IPS-15b (cell line): ENCODE data around the gene POLRMT.
"Not testable (repeated sequence)": the region's sequence is repeated elsewhere in the genome, so short reads cannot be mapped to it uniquely, and the experiment has no call there.

Source experiments
- H3K27me3 ChIP-seq: one replicate; pipeline ENCODE4 v1.6.1; 2013; ENCODE audit warnings: low read length; ENCODE audit not compliant: control insufficient read depth, insufficient read depth
- H3K36me3 ChIP-seq: one replicate; pipeline ENCODE4 v1.6.1; 2013; ENCODE audit warnings: low read length; ENCODE audit not compliant: control insufficient read depth, insufficient read depth
- H3K4me1 ChIP-seq: one replicate; pipeline ENCODE4 v1.6.1; 2013; ENCODE audit warnings: mild to moderate bottlenecking, low read length; ENCODE audit not compliant: control insufficient read depth, insufficient read depth
- H3K4me3 ChIP-seq: one replicate; pipeline ENCODE4 v1.5.1; 2013; ENCODE audit warnings: low read depth, low read length
- H3K9ac ChIP-seq: one replicate; pipeline ENCODE4 v1.6.1; 2013; ENCODE audit warnings: low read depth, mild to moderate bottlenecking, low read length
- H3K9me3 ChIP-seq: one replicate; pipeline ENCODE4 v1.6.1; 2013; ENCODE audit warnings: mild to moderate bottlenecking, low read length; ENCODE audit not compliant: control insufficient read depth, insufficient read depth

POLRMT gene

GRCh38 chr19:610071-610800, 23.1 kb downstream of the POLRMT start:
- Histone ChIP-seq H3K4me3 (no peak overlapping the region), H3K9ac (no peak overlapping the region), H3K9me3 (no peaks in the 10 kb centered on the region), H3K36me3 (peaks cover 10% of the 10 kb centered on the region), H3K27me3 (no peaks in the 10 kb centered on the region), H3K4me1 (no peaks in the 10 kb centered on the region)

DNA sequence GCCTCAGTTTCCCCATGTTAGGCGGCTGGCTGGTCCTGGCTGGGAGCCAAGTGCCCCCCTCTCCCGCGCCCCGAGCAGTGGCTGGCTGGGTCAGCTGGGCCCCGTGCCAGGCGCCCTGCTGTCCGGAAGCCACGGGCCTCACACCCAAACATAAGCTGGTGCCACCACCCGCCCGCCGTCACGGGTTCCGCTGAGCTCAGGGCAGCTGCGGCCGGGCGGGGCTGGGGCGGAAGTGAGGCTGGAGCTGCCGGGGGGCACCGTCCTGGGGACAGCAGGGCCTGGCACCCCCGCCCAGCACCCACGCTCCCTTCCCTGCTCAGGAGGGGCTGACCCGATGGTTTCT, 24.4 kb downstream of the POLRMT start:
- Histone ChIP-seq H3K9me3 (no peaks in the 10 kb centered on the region), H3K27me3 (no peaks in the 10 kb centered on the region), H3K9ac (no peak overlapping the region), H3K4me1 (no peaks in the 10 kb centered on the region), H3K36me3 (peaks cover under 1% of the 10 kb centered on the region), H3K4me3 (no peak overlapping the region)

- Histone ChIP-seq H3K36me3 (no peaks in the 10 kb centered on the region), H3K4me1 (no peaks in the 10 kb centered on the region), H3K27me3 (no peaks in the 10 kb centered on the region), H3K9me3 (no peaks in the 10 kb centered on the region), H3K9ac (no peak overlapping the region), H3K4me3 (no peak overlapping the region)
These were observed 25.0 kb downstream of the POLRMT start for GRCh38 chr19:608155-609003.

DNA sequence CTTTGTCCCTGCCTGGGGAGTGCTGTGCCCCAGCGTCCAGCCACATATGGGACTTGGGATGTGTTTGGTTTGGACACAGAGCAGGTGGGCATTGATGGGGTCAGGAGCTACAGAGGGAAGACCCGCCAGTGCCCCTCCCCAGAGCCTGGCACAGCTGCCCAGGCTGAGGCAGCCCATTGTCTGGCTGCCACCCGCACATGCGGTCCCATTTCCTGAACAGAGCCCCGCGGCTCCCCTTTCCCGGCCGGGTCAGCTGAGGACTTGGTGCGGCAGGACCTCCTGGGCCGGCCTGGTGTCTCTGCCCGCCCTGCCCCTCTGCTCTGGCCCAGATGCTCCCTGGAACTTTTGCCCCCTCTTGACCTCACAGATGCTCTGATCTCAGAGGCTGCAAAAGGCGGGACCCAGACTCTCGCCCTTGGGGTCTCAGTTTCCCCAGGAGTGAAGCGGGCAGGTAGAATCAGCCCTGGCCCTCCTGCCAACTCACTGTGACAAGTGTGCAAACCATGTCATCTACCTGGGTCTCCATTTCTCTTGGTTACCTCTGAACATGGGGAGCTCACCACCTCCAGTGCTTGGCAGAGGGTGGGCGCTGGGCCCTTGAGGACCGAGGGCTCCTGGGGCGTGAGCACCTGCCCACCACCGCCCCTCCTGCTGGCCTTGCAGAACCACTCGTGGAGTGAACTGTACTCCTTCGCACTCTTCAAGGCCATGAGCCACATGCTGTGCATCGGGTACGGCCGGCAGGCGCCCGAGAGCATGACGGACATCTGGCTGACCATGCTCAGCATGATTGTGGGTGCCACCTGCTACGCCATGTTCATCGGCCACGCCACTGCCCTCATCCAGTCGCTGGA, 25.8 kb downstream of the POLRMT start:
- H3K9ac ChIP-seq, result no peak overlapping the region
- H3K9me3 ChIP-seq, result no peaks in the 10 kb centered on the region
- no peaks in the 10 kb centered on the region for H3K36me3 ChIP-seq
- H3K4me1 ChIP-seq, result no peaks in the 10 kb centered on the region
- no peak overlapping the region for H3K4me3 ChIP-seq
- H3K27me3 ChIP-seq, result no peaks in the 10 kb centered on the region

GRCh38 chr19:605061-605971, 28.0 kb downstream of the POLRMT start:
- H3K36me3 ChIP-seq, H3K9ac ChIP-seq, H3K4me1 ChIP-seq, H3K9me3 ChIP-seq, H3K27me3 ChIP-seq, H3K4me3 ChIP-seq: not testable (repeated sequence)

DNA sequence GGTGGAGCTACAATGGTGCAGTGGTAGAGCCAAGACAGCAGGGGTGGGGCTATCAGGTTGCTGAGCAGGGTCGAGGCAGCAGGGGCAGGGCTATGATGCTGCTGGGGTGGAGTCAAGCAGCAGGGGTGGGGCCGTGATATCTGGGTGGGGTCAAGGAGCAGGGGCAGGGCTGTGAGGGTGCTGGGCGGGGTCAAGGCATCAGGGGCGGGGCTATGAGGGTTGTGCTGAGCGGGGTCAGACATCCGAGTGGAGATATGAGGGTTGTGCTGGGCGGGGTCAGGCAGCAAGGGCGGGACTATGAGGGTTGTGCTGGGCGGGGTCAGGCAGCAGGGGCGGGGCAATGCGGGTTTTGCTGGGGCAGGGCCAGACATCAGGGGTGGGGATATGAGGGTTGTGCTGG, 29.0 kb downstream of the POLRMT start:
- no peak overlapping the region for H3K4me3 ChIP-seq
- no peaks in the 10 kb centered on the region for H3K9me3 ChIP-seq
- H3K36me3 ChIP-seq, result no peaks in the 10 kb centered on the region
- H3K4me1 ChIP-seq, result no peaks in the 10 kb centered on the region
- H3K9ac ChIP-seq, result no peak overlapping the region
- H3K27me3 ChIP-seq, result no peaks in the 10 kb centered on the region

DNA sequence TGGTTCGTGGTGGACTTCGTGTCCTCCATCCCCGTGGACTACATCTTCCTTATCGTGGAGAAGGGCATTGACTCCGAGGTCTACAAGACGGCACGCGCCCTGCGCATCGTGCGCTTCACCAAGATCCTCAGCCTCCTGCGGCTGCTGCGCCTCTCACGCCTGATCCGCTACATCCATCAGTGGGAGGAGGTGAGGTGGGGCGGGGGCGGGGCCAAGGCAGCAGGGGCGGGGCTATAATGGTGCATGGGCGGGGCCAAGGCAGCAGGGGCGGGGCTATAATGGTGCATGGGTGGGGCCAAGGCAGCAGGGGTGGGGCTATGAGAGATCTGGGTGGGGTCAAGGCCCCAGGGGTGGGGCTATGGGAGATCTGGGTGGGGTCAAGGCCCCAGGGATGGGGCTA, 29.6 kb downstream of the POLRMT start:
- H3K4me1 ChIP-seq, H3K9ac ChIP-seq, H3K4me3 ChIP-seq, H3K27me3 ChIP-seq, H3K9me3 ChIP-seq, H3K36me3 ChIP-seq: not testable (repeated sequence)

- H3K4me3 ChIP-seq, H3K9me3 ChIP-seq, H3K4me1 ChIP-seq, H3K36me3 ChIP-seq, H3K9ac ChIP-seq, H3K27me3 ChIP-seq: not testable (repeated sequence)
These were observed 30.1 kb downstream of the POLRMT start for GRCh38 chr19:603302-603639.

GRCh38 chr19:602391-603301, 30.7 kb downstream of the POLRMT start:
- Histone ChIP-seq H3K36me3 (no peaks in the 10 kb centered on the region), H3K4me3 (no peak overlapping the region), H3K9me3 (no peaks in the 10 kb centered on the region), H3K4me1 (no peaks in the 10 kb centered on the region), H3K27me3 (no peaks in the 10 kb centered on the region), H3K9ac (no peak overlapping the region)

DNA sequence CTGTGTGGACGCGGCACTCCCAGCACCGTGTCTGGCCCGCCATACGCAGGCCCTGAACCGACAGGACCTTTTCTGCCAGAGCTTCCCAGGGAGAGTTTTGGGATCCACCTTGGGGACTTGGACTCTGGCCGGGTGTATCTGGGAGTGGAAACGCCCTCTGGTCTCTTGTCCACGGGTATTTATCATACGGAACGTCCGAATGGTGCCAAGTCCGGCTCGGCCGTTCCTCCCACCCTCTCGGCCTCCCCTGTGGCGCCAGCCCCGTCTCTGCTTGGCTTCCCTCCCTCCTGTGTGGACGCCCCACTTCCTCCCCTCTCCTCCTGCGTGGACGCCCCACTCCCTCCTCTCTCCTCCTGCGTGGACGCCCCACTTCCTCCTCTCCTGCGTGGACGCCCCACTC, 31.5 kb downstream of the POLRMT start:
- Histone ChIP-seq H3K9me3 (no peaks in the 10 kb centered on the region), H3K27me3 (no peaks in the 10 kb centered on the region)

More for the DNA sequence above, 31.5 kb downstream of the POLRMT start:
- H3K4me3 ChIP-seq, result no peak overlapping the region
- no peaks in the 10 kb centered on the region for H3K4me1 ChIP-seq
- no peaks in the 10 kb centered on the region for H3K36me3 ChIP-seq
- no peak overlapping the region for H3K9ac ChIP-seq
